HL-60/S4 treated with retinoic acid at 250 ng/mL for 4 days and 3 days (cell line): ENCODE measurements around the gene CBLB.

Experiments used
- in situ Hi-C: fragments of 300-500 bp; cut with MboI; formaldehyde crosslinking; loops from 2 replicates; pipeline ENCODE4 v1.7.0; 2022; ENCODE audit warnings: low sequenced_read_pairs

The CBLB gene

DNA sequence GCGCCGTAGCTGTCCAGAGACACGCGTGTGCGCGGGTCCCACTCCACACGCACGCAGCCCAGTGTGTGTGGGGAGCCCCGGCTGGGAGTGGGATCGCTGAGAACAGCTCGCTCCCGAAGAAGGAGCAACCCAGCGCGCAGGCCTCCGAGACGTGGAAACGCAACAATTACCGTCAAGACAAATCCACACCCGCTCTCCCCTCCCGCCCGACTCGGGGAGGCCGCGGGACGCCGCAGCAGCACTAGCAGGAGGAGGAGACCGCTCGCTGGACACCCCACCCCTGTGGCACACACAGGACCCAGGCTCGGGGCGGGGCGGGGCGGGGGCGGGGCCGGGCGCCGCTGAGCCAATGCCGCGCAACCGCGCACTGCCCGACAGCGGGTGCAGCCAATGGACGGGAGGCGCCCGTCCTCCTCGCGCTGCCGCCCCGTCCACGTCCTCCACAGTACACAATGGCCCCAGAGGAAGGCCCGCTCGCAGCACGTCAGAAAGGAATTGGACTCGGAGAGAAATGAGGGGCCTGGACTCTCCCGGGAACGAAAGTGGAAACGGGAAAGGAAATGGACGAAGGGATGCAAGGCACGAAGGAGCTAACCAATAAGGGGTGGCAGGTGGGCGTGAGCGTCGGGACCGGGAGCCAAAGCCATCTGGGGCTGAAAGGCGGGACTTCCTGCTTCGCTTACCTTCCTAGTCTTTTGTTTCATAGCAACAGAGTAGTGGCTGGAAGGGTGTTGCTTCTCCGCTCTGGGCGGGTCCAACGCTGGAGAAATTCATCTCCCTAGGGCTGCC, at the start of gene CBLB:
Gene CBLB (minus strand): TSS at position 271 of the 789 bp plus-strand sequence. CDS start 1,435 bp downstream, outside the sequence.
- in situ Hi-C loops = no loop called here

DNA sequence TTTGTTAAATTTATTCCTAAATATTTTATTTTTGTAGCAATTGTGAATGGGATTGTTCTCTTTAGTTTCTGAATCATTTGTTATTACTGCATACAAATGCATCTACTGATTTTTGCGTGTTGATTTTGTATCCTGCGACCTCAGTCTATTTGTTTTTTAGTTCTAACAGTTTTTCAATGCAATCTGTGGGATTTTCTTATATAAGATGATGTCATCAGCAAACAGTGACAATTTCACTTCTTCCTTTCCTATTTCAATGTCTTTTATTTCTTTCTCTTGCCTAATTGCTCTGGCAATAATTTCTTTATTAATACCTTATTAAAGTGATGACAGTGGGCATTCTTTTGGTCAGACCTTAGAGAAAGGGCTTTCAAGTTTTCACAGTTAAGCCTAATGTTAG, 48.0 kb upstream of the CBLB start:
- in situ Hi-C loops = no loop called here

DNA sequence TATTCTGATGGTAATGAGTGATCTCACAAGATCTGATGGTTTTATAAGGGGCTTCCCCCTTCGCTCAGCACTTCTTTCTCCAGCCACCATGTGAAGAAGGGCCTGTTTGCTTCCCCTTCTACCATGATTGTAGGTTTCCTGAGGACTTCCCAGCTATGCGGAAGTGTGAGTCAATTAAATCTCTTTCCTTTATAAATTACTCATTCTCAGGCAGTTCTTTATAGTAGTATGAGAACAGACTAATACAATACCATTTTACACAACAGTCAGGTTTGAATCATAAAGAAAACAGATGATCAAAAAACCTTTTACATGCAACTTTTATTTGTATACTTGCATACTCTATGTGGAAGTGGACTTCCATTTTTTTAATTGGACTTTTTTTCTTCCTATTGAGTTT, 46.7 kb upstream of the CBLB start:
- in situ Hi-C loops = no loop called here

DNA sequence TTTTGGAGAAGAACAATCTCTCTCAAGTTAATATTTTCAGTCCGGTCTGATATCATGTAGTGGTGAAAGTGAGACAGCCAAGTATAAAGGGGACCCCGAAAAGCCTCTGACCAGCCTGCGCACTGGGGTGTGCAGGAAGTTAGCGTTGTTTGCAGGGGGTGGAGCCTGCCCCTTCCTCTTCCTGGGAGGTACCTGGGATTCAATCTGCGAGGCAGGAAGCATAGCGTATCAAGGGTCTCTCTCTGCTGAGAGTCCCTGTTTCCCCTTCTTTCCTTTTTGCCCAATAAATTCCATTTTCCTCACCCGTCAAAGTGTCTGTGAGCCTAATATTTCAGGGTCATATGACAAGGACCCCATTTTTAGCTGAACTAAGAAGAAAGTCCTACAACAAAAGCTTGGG, 44.8 kb upstream of the CBLB start:
- in situ Hi-C loops = no loop called here

DNA sequence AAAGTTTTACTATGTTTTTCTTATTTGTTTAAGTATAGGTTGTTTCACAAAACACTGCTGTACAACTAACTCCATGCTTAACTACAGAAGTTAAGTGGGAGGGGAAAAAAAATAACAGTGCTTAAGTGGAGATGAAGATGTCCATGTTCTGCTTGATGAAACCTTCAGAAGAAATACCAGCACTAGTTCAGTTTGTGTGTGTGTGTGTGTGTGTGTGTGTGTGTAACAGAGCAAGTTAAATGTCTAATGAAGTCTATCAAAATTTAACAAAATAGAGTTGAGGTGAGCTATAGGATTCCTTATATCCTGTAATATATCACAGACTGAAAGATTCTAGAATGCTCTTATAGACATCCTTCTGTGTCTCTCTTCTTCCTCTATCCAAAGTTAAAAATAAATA, 44.1 kb upstream of the CBLB start:
- in situ Hi-C loops = no loop called here

DNA sequence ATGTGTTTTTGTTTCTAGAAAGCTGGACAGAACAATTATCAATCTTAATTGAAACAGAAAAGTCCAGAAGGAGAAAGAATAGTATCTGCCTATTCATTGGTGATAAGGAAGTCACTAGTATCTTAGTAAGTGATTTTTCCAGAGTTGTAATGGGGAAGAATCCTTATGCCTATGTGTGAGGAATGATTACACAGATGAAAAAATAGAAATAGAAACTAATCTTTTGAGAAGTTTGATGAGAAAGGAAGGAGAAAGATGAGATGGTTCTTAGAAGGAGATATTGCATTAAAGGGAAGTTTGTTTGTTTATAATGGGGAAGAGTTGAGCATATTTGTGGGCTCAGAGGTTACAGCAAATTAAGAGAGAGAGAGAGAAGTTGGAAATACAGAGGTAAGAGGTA, 42.7 kb upstream of the CBLB start:
- in situ Hi-C loops = no loop called here

DNA sequence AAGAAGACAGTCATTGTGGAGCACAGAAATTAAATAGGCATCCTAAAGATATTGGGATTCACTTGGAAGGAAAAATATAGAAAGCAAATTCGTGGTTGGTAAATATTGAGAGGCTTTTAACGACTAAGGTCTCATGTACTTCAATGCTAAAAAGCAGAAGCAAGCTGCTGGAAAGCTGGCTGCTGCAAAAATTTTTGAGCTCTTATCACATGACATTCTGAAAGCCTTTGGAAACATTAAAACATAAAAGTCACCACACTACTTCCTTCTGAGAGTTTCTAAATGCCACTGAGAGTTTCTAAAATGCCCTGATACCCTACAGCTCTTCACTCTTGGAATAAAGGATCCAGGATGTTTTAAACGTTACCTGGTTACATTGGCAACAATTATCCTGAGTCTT, 39.0 kb upstream of the CBLB start:
- in situ Hi-C loops = no loop called here

DNA sequence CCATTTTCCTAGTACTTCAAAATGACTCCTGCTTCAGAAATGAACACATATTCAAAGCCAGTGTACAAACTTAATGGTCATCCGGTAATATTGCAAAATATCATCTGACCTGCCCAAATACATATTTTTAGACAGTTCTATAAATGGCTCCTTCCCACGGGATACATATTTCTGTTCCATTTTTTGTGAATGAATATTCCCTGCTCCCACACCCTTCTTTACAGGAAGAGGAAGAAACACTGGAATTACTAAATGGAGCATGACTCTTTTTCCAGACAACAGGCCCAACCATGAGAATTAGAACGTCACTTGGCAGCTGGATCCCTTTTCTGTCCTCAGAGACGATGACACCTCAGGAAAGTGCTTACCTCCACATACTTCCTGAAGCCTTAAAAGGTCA, 38.0 kb upstream of the CBLB start:
- in situ Hi-C loops = no loop called here

DNA sequence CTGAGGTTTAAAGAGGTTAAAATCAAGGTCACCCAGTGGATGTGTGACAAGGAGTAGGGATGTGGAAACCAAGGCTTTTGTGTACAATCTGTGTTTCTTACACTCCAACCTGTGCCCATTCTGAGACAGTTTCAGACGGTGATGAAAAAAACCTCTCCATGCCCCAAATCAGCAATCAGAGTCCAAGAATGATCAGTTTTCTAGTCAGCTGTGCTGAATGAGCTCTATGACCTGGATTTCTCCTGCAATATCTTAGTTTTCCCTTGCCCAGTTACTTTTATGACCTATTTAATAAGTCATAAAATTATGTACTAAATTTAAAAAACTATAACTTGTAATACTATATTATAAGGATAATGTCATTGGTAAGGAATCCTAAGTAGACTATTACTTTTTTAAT, 37.5 kb upstream of the CBLB start:
- in situ Hi-C loops = no loop called here

DNA sequence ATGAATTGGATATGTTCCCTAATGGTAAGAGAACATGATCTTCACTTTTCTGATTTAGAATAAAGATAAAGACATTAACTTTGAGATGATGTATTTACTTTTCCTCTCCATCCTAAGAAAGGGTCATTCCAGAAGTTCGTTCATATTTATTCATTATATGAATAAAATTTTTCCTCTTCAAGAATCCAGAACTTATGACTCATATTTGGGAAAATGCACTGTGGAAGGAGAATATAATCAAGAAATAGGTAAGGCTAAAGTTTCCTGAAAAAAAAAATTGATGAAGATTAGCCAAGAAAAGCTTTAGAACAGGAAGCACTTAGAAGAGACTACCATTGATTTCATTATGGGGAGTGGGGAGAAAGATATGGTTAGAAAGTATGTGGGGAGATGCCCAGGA, 36.5 kb upstream of the CBLB start:
- in situ Hi-C loops = no loop called here

DNA sequence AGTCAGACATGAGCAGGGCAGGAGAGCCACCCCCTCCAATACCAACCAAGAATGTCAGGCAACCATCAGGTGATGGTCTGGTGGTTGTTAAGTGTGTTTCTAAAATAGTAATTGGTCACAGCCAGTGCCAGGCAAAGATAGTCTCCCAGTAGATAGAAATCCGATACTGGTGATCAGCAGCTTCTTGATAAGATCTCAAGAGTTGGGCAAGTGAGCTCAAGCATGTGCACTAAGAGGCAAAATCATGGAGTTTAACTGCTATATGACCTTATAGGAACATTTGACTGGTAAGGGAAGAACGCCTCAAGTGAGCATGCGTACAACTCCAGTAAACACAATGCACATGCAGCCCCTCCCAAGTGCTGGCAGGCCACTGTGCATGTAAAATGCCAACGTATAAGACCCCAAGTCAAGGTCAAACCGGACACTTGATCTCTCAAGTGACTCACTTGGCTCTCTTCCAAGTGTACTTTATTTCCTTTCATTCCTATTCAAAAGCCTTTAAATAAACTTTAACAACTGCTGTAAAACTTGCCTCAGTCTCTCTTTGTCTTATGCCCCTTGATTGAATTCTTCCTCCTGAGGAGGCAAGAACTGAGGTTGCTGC, 36.0 kb upstream of the CBLB start:
- in situ Hi-C loops = no loop called here

DNA sequence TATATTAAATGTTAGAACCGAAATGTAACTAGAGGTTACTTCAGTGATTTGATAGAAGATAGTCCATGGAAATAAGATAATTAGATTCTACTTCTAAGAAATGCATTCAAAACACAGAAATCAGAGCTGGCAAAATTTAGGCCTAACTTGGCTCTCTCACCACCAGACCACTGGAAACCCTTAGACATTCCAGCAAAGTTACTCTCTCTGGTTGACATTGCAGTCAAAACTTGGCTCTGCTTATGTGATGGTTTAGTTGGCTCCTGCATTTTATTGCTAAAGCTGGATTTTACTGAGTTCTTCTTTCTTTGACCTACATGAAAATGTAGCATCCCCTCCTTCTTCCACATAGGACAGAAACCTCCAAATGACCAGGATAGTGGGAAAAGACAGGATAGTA, 35.4 kb upstream of the CBLB start:
- in situ Hi-C loops = no loop called here

DNA sequence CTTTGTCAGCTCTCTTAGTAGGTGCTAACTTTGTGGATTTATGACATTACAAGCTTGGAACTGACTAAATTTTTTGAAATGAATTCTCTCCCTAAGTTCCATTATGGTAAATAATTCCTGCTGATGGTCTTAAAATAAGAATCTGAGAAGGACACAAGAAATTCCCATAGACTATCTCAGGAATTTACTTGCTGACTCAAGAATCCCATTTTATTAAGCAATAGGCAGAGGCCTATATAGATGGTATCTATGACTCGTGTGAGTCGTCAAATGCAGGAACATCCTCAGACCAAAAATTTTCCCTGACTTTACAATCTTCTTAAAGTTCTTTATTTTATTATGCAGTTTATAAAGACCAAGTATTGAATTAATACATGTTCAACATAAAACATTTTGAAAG, 30.7 kb upstream of the CBLB start:
- in situ Hi-C loops = no loop called here

DNA sequence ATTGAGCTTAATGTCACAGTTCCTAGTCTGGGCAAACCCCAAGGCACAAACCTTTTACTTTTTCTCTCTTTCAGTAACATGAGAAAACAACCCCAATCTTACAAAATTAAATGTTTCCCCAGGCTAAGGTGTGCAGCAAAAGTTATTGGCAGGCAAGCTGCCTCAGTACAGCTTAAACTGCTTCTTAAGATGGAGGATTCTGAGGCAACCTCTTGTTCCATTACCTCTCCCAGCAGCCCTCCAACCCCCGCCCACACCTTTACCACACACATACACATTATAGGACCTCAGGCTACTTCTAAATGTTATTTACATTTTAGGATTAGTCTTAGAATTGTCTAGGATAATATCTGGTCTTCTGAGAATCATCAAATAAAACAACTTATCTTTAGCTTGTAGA, 22.3 kb upstream of the CBLB start:
- in situ Hi-C loops = no loop called here

DNA sequence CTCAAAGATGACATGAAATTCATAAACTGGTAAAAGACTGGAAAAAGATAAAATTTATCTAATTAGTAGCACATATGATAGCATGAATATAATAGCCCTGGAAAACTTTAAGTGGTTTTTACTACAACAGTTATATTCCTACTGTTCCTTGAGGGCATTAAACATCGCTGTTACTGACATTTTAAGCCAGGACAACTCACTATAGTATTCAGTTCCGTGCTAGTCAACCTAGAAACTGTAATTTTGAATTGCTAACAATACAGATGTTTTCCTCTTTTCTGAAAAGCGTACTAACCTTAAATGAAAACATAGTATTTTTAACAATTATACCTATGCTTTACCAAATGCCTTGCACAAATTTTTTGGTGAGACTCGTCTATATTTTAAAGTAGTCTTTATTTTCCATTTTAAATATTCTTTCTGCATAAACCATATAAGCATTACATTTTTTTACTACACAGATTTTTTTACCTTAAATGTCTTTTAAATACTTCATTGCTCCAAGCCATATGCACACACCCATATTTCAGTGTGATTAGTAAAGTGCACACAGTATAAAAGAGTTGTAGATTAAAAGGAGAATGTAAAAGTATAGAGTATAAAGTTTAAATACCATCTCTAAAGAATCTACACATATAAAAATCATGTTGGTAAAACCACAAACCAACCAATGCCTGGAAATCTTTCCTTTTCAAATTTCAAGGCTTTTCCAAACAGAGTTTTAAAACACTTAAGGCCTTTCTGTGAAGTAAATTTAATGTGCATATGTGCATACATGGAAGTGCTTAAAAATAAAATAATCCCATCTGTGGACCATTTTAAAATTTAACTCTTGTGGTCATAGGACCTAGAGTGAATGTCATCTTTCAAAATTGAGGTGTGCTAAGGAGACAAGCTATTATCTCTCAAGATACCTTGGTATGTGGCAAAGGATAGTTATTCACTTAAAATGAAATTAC, 20.1 kb upstream of the CBLB start:
- in situ Hi-C loops = no loop called here

DNA sequence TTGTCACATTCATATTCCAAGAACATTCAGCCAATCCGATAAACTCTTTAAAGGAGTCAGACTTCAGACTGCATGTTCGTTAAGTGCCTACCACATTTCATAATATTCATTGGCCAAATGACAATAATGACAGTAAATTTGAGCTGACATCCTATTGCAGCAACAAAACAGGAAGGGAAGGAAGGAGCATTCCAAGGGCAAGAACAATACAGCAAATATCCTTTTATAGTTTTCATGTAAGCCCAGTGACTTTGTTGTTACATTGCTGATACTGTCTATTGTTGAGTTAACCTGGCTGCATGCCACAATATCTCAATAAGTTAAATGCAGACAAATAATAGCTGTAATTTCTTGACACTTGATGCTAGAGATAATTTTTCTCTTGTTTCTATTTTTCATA, 16.4 kb upstream of the CBLB start:
- in situ Hi-C loops = no loop called here

DNA sequence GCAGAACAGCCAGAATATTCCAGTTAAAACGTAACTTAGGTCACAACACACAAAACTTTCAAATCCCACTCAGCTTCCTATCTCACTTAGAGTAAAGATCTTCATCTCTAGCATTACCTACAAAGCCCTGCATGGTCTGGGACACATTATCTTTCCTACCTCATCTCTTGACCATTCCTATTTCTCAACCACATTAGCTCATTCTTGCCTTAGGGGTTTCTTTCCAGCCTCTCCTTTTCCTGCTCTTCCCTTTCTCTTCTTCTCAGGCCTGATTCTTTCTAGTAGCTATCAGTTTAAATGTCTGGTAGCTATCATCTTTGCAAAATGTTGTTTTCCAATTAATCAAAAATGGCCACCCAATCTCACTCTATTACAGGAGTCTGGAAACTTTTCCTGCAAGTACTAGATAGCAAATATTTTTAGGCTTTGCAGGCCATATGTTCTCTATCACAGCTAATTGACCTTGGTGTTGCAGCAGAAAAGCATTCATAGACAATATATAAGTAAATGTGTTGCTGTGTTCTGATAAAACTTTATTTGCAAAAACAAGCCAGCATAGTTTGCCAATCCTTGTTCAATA, 15.1 kb upstream of the CBLB start:
- in situ Hi-C loops = no loop called here

DNA sequence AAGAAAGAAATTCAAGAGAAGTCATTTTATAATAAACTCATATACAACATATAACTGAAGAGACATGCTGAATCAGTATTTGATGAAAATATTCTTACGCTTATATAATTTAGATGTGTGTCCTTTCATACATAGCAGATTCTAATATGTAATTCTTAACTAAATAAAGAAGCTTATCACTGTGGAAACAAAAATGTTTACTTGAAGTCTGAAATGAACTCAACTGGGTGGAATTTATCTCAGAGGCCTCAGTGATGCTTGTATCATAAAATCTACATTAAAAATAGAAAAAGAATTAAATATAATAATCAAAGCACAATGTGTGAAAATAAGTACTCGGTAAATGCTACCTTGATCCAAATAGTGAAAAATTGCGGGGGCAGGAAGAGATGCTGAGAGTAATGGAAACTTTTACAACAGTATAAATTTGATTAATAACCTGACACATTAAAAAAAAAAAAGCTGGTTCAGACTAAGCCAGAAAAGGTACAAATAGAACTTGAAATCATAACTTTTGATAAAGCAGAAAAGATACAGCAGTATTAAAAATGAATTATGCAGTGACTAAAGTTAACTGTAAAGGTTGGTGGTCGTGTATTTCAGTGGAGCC, 12.0 kb upstream of the CBLB start:
- in situ Hi-C loops = no loop called here

DNA sequence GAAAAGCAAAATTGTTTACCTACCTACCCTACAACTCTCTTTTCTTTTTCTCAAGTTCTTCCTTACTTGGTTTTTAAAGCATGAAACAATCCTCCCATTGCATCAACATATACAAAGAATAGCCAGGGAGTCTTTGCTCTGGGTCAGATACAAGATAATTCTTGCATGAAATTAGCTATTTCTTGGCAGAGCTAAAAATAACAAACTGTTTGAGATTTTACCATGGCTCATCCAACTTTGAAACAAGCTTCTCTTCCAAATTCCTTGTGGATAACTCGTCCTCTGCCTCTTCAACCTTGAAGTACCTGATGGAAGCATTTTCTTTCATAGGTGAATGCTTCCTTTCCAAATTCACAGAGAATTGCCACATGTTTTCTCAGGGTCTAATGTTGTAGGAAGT, 9.2 kb upstream of the CBLB start:
- in situ Hi-C loops = no loop called here

DNA sequence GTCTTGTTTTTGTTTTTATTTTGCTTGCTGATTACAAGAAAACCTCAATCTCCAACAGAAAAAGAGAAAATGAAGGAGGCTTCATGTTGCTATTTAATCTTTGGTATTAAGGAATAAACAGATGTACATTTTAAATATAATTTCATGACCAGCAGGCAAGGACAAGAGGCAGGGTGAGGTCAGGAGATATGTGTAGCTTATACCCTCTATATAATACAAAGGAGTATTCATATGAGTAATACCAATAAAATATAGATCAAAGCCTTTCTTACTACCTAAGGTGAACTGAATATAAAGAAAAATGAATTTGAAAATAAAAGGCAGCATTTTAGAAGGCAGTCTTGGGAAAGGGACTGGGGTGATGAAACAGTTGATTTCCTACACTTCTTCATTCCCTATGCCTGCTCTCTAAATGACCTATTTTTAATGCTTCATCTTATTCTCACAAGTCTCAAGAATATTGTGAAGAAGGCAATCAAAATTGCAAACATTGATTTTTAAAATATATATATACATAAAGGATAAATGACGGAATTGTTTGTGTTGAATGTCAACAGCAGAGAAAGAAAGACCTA, 8.6 kb upstream of the CBLB start:
- in situ Hi-C loops = no loop called here
